GM19025 (cell line): Measurements from ENCODE around the gene TXNL4B.

Experiments used
- ATAC-seq: cut with Tn5 transposase; IDR thresholded peaks from one replicate; pipeline ENCODE4 v1.9.1; 2021; ENCODE audit warnings: mild to moderate bottlenecking, low read depth, moderate library complexity; ENCODE audit not compliant: unreplicated experiment

The TXNL4B gene

DNA sequence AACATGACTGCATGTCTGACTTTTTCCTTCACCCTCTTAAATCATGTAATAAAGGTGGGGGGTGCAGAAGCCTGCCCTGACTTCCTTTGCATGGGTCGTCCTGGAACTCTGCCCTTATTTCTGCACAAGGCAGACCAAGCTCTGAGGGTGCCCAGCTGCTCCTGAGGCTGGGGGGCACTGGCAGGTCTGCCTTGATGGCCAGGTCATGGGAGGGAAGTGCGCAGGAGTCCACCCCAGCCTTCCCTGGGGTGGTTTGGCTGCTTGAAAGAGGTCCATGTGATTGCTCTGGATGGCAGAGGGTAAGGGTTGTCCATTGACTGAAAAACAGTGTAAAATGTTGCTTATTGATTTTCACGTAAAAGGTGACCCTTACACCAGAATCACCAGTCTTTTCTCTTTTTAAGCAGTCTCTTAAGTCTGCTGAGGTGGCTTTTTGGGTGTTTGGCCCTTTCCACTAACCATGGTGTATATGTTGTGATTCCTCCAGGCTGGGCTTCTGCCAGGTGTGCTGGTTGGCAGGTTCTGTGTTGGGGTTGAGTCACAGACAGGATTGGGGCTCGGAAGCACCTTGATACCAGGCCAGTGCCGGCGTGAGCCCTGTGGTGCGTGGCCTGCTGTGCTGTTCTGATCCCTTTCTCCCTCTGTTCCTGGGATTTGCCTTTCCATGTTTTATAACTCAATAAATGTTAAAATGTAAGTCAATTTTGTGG is 19.6 kb upstream of the TXNL4B start:
- no peak for ATAC-seq

DNA sequence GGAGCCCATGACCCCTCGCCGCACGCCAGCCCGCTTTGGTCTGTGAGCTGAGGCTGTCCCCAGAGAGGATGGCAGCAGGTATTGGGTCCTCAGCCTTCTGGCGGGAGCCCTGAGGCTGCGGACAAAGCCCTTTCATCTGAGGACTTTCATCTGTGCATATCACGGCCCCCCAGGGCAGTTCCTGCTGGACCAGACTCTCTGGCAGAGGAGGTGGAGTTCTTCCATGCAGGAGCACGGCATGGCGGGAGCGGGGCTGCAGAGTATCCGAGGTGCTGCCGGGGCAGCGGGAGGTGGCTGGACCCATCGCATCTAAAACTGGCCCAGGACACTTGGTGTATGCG is 19.0 kb upstream of the TXNL4B start:
- ATAC-seq = no peak

GRCh38 chr16:72111657-72112451 is 18.4 kb upstream of the TXNL4B start:
- ATAC-seq = no peak

- no peak for ATAC-seq
Observed at GRCh38 chr16:72110662-72111615, 17.5 kb upstream of the TXNL4B start.

DNA sequence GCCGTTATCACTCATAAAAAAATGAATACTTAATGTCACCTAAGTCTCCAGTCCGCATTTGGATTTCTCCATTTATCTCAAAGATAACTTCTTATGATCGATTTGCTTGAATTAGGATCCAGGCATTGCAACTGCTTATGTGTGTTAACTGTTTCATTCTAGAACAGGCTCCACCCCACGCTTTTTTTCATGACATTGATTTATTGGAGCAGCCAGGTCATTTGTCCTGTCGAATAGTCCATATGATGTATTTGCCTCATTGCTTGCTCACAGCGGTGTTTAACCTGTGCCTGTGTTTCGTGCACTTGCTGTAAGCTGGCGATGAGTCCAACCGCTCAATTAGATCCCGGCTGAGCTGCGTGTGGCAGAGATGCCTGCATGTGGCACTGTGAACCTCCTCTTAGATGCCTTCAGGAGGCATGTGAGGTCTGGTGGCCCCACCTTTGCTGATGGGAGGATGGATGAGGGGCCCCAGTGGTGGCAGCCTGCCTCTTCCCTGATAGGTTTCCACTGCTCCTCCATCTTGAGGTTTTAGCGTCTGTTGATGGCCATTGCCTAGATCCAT is 16.6 kb upstream of the TXNL4B start:
- no peak for ATAC-seq

DNA sequence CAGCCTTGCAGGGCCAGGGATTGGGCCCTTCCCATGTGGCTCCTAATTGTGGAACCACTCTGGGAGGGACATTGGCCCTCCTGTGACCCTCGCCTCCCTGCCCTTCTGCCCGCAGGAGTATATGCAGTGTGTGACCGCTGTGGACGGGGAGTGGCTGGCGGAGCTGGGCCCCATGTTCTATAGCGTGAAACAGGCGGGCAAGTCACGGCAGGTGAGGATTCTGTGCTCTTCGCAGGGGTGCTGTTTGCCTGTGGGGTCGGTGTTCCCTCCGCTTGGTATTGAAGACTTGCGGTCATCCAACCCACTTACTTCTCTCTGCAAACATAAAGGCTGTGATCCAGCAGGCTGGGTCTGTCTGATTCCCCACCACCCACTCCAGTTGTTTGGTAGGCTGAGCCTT is 15.9 kb upstream of the TXNL4B start:
- ATAC-seq = no peak

DNA sequence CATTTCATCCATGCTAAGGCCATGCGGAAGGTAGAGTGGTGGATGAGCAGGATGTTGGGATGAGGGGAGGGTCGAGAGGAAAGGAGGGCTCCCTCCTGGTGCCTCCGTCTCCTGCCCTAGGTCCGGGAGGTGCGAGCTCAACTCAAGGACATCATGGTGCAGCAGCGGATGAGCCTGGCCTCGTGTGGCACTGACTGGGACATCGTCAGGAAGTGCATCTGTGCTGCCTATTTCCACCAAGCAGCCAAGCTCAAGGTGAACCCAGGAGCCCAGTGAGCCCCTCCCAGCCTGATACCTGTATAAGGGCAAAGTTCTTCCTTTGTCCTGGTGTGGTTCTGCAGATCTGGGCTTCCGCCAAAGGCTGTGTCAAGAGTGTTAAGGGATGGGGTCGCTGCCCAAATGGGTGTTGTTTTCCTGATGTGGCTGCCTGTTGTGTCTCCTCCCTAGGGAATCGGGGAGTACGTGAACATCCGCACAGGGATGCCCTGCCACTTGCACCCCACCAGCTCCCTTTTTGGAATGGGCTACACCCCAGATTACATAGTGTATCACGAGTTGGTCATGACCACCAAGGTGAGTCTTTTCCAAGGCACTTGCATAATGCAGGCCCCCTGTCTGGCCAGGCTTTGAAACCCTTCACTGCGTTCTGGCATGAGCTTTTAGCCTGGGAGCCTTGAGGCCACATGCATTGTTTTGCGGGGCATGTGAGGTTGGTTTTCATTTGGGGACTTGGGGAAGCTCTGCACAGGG is 15.1 kb upstream of the TXNL4B start:
- ATAC-seq = no peak

GRCh38 chr16:72107371-72107770 is 14.0 kb upstream of the TXNL4B start:
- ATAC-seq = no peak

DNA sequence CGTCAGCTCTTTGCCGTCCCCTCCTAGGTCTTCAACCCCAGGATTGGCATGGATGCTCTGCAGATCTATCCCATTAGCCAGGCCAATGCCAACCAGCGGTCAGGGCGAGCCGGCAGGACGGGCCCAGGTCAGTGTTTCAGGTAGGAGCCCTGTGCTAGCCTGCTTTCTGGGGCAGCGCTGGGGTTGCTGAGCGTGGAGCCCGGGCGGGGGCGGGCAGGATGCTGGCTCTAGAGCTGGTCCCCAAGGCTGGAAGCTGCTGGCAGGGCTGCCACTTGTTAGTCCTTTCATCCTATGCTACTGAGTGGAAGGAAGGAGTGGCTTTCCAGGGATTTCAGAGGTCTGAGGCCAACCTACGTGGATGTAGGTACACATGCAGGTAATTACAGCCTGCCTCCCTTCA is 12.6 kb upstream of the TXNL4B start:
- ATAC-seq = no peak

- no peak for ATAC-seq
Observed at GRCh38 chr16:72104905-72105304, 11.5 kb upstream of the TXNL4B start.

DNA sequence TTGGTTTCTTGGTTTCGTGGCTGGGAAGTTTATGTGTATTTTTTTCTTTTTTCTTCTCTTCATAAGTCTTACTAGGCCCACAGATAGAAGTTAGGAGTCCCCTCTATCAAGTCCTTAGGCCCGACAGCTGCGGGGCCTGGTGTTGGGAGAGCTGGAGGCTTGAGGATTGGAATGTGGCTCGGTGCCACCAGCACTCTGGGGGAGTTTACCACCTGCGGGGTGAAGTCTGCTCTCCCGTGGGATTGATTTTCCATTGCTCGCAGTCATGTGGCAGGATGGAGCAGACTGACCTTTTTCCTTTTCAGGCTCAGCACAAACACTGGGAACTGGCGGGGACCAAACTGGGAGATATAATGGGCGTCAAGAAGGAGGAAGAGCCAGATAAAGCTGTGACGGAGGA is 7.8 kb upstream of the TXNL4B start:
- ATAC-seq = no peak

DNA sequence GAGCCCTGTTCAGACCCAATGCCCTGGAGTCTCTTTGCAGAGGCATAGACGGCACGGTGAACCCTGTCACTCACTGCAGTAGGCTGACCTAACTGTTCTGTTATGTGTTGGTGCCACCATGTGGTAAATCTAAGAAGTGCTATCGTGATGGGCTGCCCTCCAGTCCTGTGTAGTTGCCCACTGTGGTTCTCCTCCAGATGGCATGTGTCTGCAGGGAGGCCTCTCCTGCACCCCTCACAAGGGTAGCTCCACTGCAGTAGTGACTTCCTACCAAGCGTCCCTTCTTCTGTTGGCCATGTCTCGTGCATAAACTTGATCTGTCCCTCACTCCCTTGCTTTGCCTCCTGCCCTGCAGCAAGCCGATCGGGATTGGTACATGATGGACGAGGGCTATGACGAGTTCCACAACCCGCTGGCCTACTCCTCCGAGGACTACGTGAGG is 6.0 kb upstream of the TXNL4B start:
- ATAC-seq = peak; percentile 78

- ATAC-seq = no peak
Observed at GRCh38 chr16:72098936-72099335, 5.5 kb upstream of the TXNL4B start.

- no peak for ATAC-seq
Observed at GRCh38 chr16:72094266-72094610, 818 bp upstream of the TXNL4B start.

- ATAC-seq = no peak
Observed at GRCh38 chr16:72092832-72093447, 480 bp downstream of the TXNL4B start.

GRCh38 chr16:72091217-72091616 is 2.2 kb downstream of the TXNL4B start:
- ATAC-seq = no peak

- ATAC-seq = no peak
Observed at GRCh38 chr16:72085002-72085401, 8.4 kb downstream of the TXNL4B start.

DNA sequence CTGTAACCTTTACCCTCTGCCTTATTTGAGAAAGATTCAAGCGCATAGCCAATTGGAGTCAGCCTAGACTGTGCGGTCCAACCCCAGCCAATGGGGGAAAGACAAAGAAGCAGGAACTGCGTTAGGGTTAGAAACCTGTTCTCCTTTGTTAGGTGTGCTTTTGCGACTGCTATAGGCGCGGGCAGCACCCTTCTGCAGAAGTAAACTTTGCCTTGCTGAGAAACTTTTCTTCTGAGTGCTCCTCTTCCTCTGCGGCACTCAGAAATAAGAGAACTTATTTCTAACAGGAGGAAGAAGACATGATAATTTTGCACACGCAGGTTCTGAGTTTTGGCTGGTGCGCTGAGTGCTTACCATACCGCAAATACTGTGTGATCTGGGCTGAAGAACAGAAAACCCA is 9.0 kb downstream of the TXNL4B start:
- ATAC-seq = no peak

GRCh38 chr16:72083778-72084404 is 9.5 kb downstream of the TXNL4B start:
- no peak for ATAC-seq
